D721Med (cell line): Measurements from ENCODE around the gene ITGA3.

Experiments
- DNase-seq: peaks from one replicate; pipeline ENCODE4 v3.0.0; 2011; ENCODE audit warnings: low spot score; ENCODE audit not compliant: insufficient read length
- FAIRE-seq: peaks from 2 replicates; lab custom pipeline; 2011; peaks lifted over from hg19 to GRCh38; lab: Jason Lieb, UNC
- CTCF ChIP-seq: IDR thresholded peaks from 2 replicates; pipeline ENCODE4 v1.5.1; 2012; ENCODE audit warnings: mild to moderate bottlenecking, control low read depth; ENCODE audit not compliant: insufficient read depth; ENCODE audit errors: missing control alignments

ITGA3 gene

DNA sequence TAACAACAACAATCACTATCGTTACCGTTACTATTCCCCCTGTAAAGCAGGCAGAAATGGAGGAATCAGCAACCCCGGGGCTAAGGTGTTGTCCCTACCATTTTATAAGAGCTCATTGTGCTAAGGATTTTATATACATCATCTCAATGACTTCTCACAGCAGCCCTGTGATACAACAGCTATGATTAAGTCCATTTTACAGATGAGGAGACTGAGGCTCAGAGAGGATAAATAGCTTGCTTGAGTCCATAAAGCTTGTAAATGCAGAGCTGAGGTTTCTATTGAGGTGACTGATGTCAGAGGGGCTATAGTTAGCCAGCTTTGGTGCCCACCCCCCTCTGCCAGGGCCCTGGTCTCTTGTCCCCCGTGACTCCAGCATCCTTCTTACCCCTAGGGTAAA, 22.5 kb downstream of the ITGA3 start:
- no peak for DNase-seq
- FAIRE-seq, result no peak
- TF ChIP-seq CTCF, result no peak

GRCh38 chr17:50079334-50080095, 23.6 kb downstream of the ITGA3 start:
- no peak for DNase-seq
- FAIRE-seq, result no peak
- TF ChIP-seq CTCF, result peak; percentile 98

GRCh38 chr17:50080096-50080480, 24.2 kb downstream of the ITGA3 start:
- no peak for TF ChIP-seq CTCF

GRCh38 chr17:50080827-50081226, 24.9 kb downstream of the ITGA3 start:
- FAIRE-seq (no peak), DNase-seq (no peak)
- no peak for TF ChIP-seq CTCF

More at GRCh38 chr17:50080096-50080480, 24.2 kb downstream of the ITGA3 start:
- FAIRE-seq, result no peak
- no peak for DNase-seq

- DNase-seq, result no peak
- TF ChIP-seq CTCF, result no peak
- no peak for FAIRE-seq
Measured at GRCh38 chr17:50081757-50082156, 25.8 kb downstream of the ITGA3 start.

DNA sequence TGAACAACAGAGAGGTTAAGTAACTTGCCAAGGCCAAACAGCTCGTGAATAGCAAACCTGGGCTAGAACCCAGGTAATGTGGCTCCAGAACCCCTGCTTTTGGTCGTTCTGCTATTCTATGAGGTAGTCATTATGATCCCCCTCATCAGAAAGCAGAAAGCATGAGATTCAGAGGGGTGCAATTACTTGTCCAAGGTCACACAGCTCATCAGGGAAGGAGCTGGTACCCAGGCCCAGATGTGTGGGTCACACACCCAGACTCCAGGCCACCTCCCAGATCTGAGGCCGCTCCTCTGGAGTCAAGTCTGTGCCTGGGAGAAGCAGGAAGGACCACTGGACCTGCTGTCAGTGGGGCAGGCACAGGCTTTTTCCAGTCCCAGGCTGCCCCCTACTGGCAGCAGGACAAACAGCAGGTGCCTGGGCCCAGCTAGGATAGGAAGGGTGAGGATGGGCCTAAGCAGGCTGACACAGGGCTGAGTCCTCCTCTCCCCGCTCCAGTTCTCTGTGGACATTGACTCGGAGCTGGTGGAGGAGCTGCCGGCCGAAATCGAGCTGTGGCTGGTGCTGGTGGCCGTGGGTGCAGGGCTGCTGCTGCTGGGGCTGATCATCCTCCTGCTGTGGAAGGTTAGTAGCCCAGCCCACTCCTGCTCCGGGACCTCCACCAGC, 31.5 kb downstream of the ITGA3 start:
- TF ChIP-seq CTCF, result peak; percentile 100
- DNase-seq (peak; percentile 91), FAIRE-seq (no peak)

- no peak for FAIRE-seq
Measured at GRCh38 chr17:50087912-50088405, 32.0 kb downstream of the ITGA3 start.

More at GRCh38 chr17:50087912-50088405, 32.0 kb downstream of the ITGA3 start:
- no peak for DNase-seq
- TF ChIP-seq CTCF, result no peak
